ENCODE measurements around the gene DMAC2.

- TF ChIP-seq, protein P1, sequence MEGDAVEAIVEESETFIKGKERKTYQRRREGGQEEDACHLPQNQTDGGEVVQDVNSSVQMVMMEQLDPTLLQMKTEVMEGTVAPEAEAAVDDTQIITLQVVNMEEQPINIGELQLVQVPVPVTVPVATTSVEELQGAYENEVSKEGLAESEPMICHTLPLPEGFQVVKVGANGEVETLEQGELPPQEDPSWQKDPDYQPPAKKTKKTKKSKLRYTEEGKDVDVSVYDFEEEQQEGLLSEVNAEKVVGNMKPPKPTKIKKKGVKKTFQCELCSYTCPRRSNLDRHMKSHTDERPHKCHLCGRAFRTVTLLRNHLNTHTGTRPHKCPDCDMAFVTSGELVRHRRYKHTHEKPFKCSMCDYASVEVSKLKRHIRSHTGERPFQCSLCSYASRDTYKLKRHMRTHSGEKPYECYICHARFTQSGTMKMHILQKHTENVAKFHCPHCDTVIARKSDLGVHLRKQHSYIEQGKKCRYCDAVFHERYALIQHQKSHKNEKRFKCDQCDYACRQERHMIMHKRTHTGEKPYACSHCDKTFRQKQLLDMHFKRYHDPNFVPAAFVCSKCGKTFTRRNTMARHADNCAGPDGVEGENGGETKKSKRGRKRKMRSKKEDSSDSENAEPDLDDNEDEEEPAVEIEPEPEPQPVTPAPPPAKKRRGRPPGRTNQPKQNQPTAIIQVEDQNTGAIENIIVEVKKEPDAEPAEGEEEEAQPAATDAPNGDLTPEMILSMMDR (conservative IDR thresholded peaks at IDR 0.05 in 1 of 2, IDR thresholded peaks at IDR 0.05 in 1 of 2; ENCODE audit: extremely low read depth in 1 of 2, insufficient read depth in 1 of 2, low read depth in 1 of 2, low read length in 2 of 2) = no peak
- TF ChIP-seq EZH2 (IDR thresholded peaks at IDR 0.05; ENCODE audit: borderline replicate concordance, low read length) = no peak
Observed at GRCh38 chr19:41478171-41478570, 38.5 kb upstream of the DMAC2 start.
